DND-41 (cell line): Measurements from ENCODE around the gene ASCL1.

ENCODE experiments used
- ATAC-seq: fragments of 200-7000 bp; cut with Tn5 transposase; 3 replicates; pipeline ENCODE4 v1.9.1; 2021; ENCODE audit warnings: low read depth; ENCODE audit not compliant: insufficient read depth
- DNase-seq: peaks from one replicate; pipeline ENCODE4 v3.0.0-alpha.2; 2020
- H2AFZ ChIP-seq: 2 replicates; pipeline ENCODE4 v1.6.0; 2012; ENCODE audit warnings: low read depth, low read length
- H3K27ac ChIP-seq: 2 replicates; pipeline ENCODE4 v1.5.1; 2012; ENCODE audit warnings: low read length, inconsistent platforms
- H3K27me3 ChIP-seq: fragments of 200-600 bp; sonication (generic); 2 replicates; pipeline ENCODE4 v1.6.0; 2012; ENCODE audit warnings: low read length, mild to moderate bottlenecking, inconsistent platforms; ENCODE audit not compliant: insufficient read depth, poor library complexity
- H3K36me3 ChIP-seq: 2 replicates; pipeline ENCODE4 v1.5.1; 2012; ENCODE audit warnings: low read length, inconsistent platforms; ENCODE audit not compliant: insufficient read depth
- H3K4me1 ChIP-seq: 2 replicates; pipeline ENCODE4 v1.5.1; 2012; ENCODE audit warnings: mild to moderate bottlenecking, low read length; ENCODE audit not compliant: insufficient read depth
- H3K4me2 ChIP-seq: 2 replicates; pipeline ENCODE4 v1.6.0; 2012; ENCODE audit warnings: mild to moderate bottlenecking, moderate library complexity, low read length, inconsistent platforms; ENCODE audit not compliant: insufficient read depth
- H3K4me3 ChIP-seq, 2 experiments: fragments of 200-600 bp in 1 of 2; shearing (Covaris generic) in 1 of 2; 2 replicates each; pipeline ENCODE4 v1.5.1; 2012 to 2016; ENCODE audit warnings: inconsistent platforms in 2 of 2, low read length in 2 of 2, mild to moderate bottlenecking in 2 of 2, low read depth in 1 of 2, moderate library complexity in 1 of 2
- H3K79me2 ChIP-seq: 2 replicates; pipeline ENCODE4 v1.6.0; 2012; ENCODE audit warnings: low read length, inconsistent platforms; ENCODE audit not compliant: insufficient read depth
- H3K9ac ChIP-seq: 2 replicates; pipeline ENCODE4 v1.6.0; 2012; ENCODE audit warnings: low read depth, mild to moderate bottlenecking, inconsistent platforms, low read length, moderate library complexity
- H3K9me3 ChIP-seq: 2 replicates; pipeline ENCODE4 v1.5.1; 2012; ENCODE audit warnings: low read length, moderate library complexity, mild to moderate bottlenecking, inconsistent platforms; ENCODE audit not compliant: insufficient read depth, severe bottlenecking
- H4K20me1 ChIP-seq: 2 replicates; pipeline ENCODE4 v1.6.0; 2012; ENCODE audit warnings: low read length; ENCODE audit not compliant: insufficient read depth
- CTCF ChIP-seq: IDR thresholded peaks from 2 replicates; pipeline ENCODE4 v1.5.1; 2012; ENCODE audit warnings: borderline replicate concordance, low read length, moderate library complexity, mild to moderate bottlenecking; ENCODE audit not compliant: poor library complexity, severe bottlenecking; ENCODE audit errors: extremely low read depth
- EZH2 ChIP-seq: IDR thresholded peaks from 3 replicates; pipeline ENCODE4 v1.6.1; 2012; ENCODE audit warnings: borderline replicate concordance, low read depth, mild to moderate bottlenecking, moderate library complexity, low read length, inconsistent platforms; ENCODE audit not compliant: severe bottlenecking

Gene ASCL1

GRCh38 chr12:102953221-102953620, 4.3 kb upstream of the ASCL1 start:
- H3K9ac ChIP-seq, result no peak overlapping the region
- no peaks in the 10 kb centered on the region for H3K79me2 ChIP-seq
- no peaks in the 10 kb centered on the region for H3K36me3 ChIP-seq
- H3K9me3 ChIP-seq, result no peaks in the 10 kb centered on the region
- TF ChIP-seq EZH2 (no peak), CTCF (no peak)
- H4K20me1 ChIP-seq, result no peaks in the 10 kb centered on the region
- no peak overlapping the region for H2AFZ ChIP-seq
- no peak overlapping the region for H3K27ac ChIP-seq
- ATAC-seq (no peak), DNase-seq (no peak)
- peaks cover 6% of the 10 kb centered on the region for H3K27me3 ChIP-seq
- H3K4me2 ChIP-seq, result no peak overlapping the region
- H3K4me3 ChIP-seq, result no peak overlapping the region
- H3K4me1 ChIP-seq, result no peaks in the 10 kb centered on the region

GRCh38 chr12:102954134-102954533, 3.3 kb upstream of the ASCL1 start:
- H3K4me2 ChIP-seq, result no peak overlapping the region
- no peak overlapping the region for H3K4me3 ChIP-seq
- H2AFZ ChIP-seq, result no peak overlapping the region
- peaks cover 6% of the 10 kb centered on the region for H3K27me3 ChIP-seq
- no peaks in the 10 kb centered on the region for H3K36me3 ChIP-seq
- DNase-seq (no peak), ATAC-seq (peak; percentile 35; the same call in 1 of the 3 replicates)
- H3K27ac ChIP-seq, result no peak overlapping the region
- H3K9ac ChIP-seq, result no peak overlapping the region
- H4K20me1 ChIP-seq, result no peaks in the 10 kb centered on the region
- H3K79me2 ChIP-seq, result no peaks in the 10 kb centered on the region
- H3K9me3 ChIP-seq, result no peaks in the 10 kb centered on the region
- TF ChIP-seq CTCF (no peak), EZH2 (no peak)
- no peaks in the 10 kb centered on the region for H3K4me1 ChIP-seq

- H3K9ac ChIP-seq, result no peak overlapping the region
- DNase-seq (no peak), ATAC-seq (no peak)
- TF ChIP-seq EZH2, result no peak
- no peak for TF ChIP-seq CTCF
- H2AFZ ChIP-seq, result no peak overlapping the region
- H3K36me3 ChIP-seq, result no peaks in the 10 kb centered on the region
- H4K20me1 ChIP-seq, result no peaks in the 10 kb centered on the region
- H3K27ac ChIP-seq, result no peak overlapping the region
- no peaks in the 10 kb centered on the region for H3K9me3 ChIP-seq
- peaks cover 6% of the 10 kb centered on the region for H3K27me3 ChIP-seq
- H3K4me2 ChIP-seq, result no peak overlapping the region
- no peak overlapping the region for H3K4me3 ChIP-seq
- H3K79me2 ChIP-seq, result no peaks in the 10 kb centered on the region
- H3K4me1 ChIP-seq, result no peaks in the 10 kb centered on the region
These were observed 1.3 kb upstream of the ASCL1 start for GRCh38 chr12:102955926-102956737.
